WTC11 (cell line): ENCODE results near the gene TMED9. TPM values are rescaled to one million over a fixed set of nuclear protein-coding genes. Genes with fewer than 3 reads are reported as not detected.

Experiments
- ATAC-seq: fragments of 200-7000 bp; cut with Tn5 transposase; 2 replicates; pipeline ENCODE4 v1.10.0; 2021; ENCODE audit warnings: mild to moderate bottlenecking, moderate library complexity
- Bru-seq: library from RNA; stranded (reverse); fragments of 400-500 nt; gene quantifications from one replicate; lab custom pipeline; 2021; lab: Mats Ljungman, UMichigan
- CTCF ChIA-PET: fragments of 300-600 bp; sonication (Branson Sonifier 250); formaldehyde crosslinking; loops from one replicate; lab custom pipeline; 2021; ENCODE audit warnings: antibody characterized with exemption; lab: Charles Lee
- POLR2A ChIA-PET: fragments of 350-600 bp; sonication (Branson Sonifier 250); formaldehyde crosslinking; loops from one replicate; lab custom pipeline; 2021; ENCODE audit warnings: antibody characterized with exemption; lab: Charles Lee
- DNase-seq: peaks from one replicate; pipeline ENCODE4 v3.0.0; 2021; ENCODE audit warnings: low spot score
- H3K27ac Mint-ChIP-seq: 2 replicates; pipeline ENCODE4 v1.8.0; 2021; ENCODE audit warnings: mixed read lengths
- H3K27me3 Mint-ChIP-seq: 2 replicates; pipeline ENCODE4 v1.8.0; 2021; ENCODE audit warnings: low read depth, mild to moderate bottlenecking, moderate library complexity, mixed read lengths
- H3K36me3 Mint-ChIP-seq: 2 replicates; pipeline ENCODE4 v1.8.0; 2021; ENCODE audit warnings: mixed read lengths
- H3K4me1 Mint-ChIP-seq: 2 replicates; pipeline ENCODE4 v1.8.0; 2022; ENCODE audit warnings: mixed read lengths
- H3K4me3 Mint-ChIP-seq: 2 replicates; pipeline ENCODE4 v1.8.0; 2021; ENCODE audit warnings: mild to moderate bottlenecking, moderate library complexity, mixed read lengths
- H3K9me3 Mint-ChIP-seq: 2 replicates; pipeline ENCODE4 v1.8.0; 2021; ENCODE audit warnings: mixed read lengths
- CREM ChIP-seq: sonication (generic); formaldehyde crosslinking; IDR thresholded peaks from 2 replicates; pipeline ENCODE4 v1.8.1; 2022; ENCODE audit warnings: mild to moderate bottlenecking, missing genetic modification reagents, moderate library complexity
- ETV6 ChIP-seq: sonication (generic); formaldehyde crosslinking; IDR thresholded peaks from 2 replicates; pipeline ENCODE4 v1.8.1; 2022; ENCODE audit warnings: mild to moderate bottlenecking, missing genetic modification reagents
- FOXK1 ChIP-seq: sonication (generic); formaldehyde crosslinking; IDR thresholded peaks from 2 replicates; pipeline ENCODE4 v1.8.0; 2022; ENCODE audit warnings: mild to moderate bottlenecking, moderate library complexity, missing genetic modification reagents
- FOXP1 ChIP-seq: sonication (generic); formaldehyde crosslinking; IDR thresholded peaks from 2 replicates; pipeline ENCODE4 v1.8.0; 2022; ENCODE audit warnings: missing genetic modification reagents, mild to moderate bottlenecking, moderate library complexity, borderline replicate concordance
- JUN ChIP-seq: sonication (generic); formaldehyde crosslinking; IDR thresholded peaks from 2 replicates; pipeline ENCODE4 v1.8.0; 2023; ENCODE audit warnings: mild to moderate bottlenecking, missing genetic modification reagents
- MYBL2 ChIP-seq: sonication (generic); formaldehyde crosslinking; IDR thresholded peaks from 2 replicates; pipeline ENCODE4 v1.8.1; 2023; ENCODE audit warnings: mild to moderate bottlenecking, moderate library complexity, missing genetic modification reagents
- NFYB ChIP-seq: sonication (generic); formaldehyde crosslinking; conservative IDR thresholded peaks from 2 replicates; pipeline ENCODE4 v1.8.0; 2022; ENCODE audit warnings: low read depth, missing genetic modification reagents
- NR1H2 ChIP-seq: sonication (generic); formaldehyde crosslinking; IDR thresholded peaks from 2 replicates; pipeline ENCODE4 v1.9.0; 2021; ENCODE audit warnings: mild to moderate bottlenecking, moderate library complexity, missing genetic modification reagents
- SMAD3 ChIP-seq: sonication (generic); formaldehyde crosslinking; IDR thresholded peaks from 2 replicates; pipeline ENCODE4 v1.8.0; 2022; ENCODE audit warnings: missing genetic modification reagents, mild to moderate bottlenecking, borderline replicate concordance
- TCF7 ChIP-seq: sonication (generic); formaldehyde crosslinking; IDR thresholded peaks from 2 replicates; pipeline ENCODE4 v1.8.0; 2022; ENCODE audit warnings: mild to moderate bottlenecking, low read depth, missing genetic modification reagents, moderate library complexity
- TEAD1 ChIP-seq: sonication (generic); formaldehyde crosslinking; IDR thresholded peaks from 2 replicates; pipeline ENCODE4 v1.8.0; 2022; ENCODE audit warnings: mild to moderate bottlenecking, missing genetic modification reagents
- ZNF232 ChIP-seq: sonication (generic); formaldehyde crosslinking; IDR thresholded peaks from 2 replicates; pipeline ENCODE4 v1.8.0; 2022; ENCODE audit warnings: mild to moderate bottlenecking, missing genetic modification reagents
- ZNF416 ChIP-seq: fragments of 250-450 bp; sonication (Bioruptor Pico); IDR thresholded peaks from 2 replicates; pipeline ENCODE4 v1.9.0; 2021; ENCODE audit warnings: mild to moderate bottlenecking, inconsistent platforms
- long read RNA-seq, 3 experiments: library from RNA in 1 of 3; library from capped mRNA in 1 of 3; library from polyadenylated mRNA in 1 of 3; unstranded in 2 of 3; stranded (forward) in 1 of 3; transcript quantifications; one replicate each; pipeline ENCODE4 v2.0.0, GENCODE V29; 2021
- total RNA-seq: library from RNA; stranded (reverse); gene quantifications from 3 replicates; pipeline ENCODE4 v1.2.3, GENCODE V29; 2021
- TF ChIP-seq, protein P1 (sequence below): sonication (generic); formaldehyde crosslinking; IDR thresholded peaks from 2 replicates; pipeline ENCODE4 v1.8.1; 2023; ENCODE audit warnings: mild to moderate bottlenecking, missing genetic modification reagents, moderate library complexity
- TF ChIP-seq, protein P2 (sequence below): sonication (generic); formaldehyde crosslinking; IDR thresholded peaks from 2 replicates; pipeline ENCODE4 v1.8.0; 2022; ENCODE audit warnings: mild to moderate bottlenecking, missing genetic modification reagents
- TF ChIP-seq, protein P3 (sequence below): sonication (generic); formaldehyde crosslinking; IDR thresholded peaks from 2 replicates; pipeline ENCODE4 v1.8.0; 2023; ENCODE audit warnings: missing genetic modification reagents, mild to moderate bottlenecking, borderline replicate concordance
- TF ChIP-seq, protein P4 (sequence below): sonication (generic); formaldehyde crosslinking; IDR thresholded peaks from 2 replicates; pipeline ENCODE4 v1.8.0; 2022; ENCODE audit warnings: mild to moderate bottlenecking, missing genetic modification reagents
- TF ChIP-seq, protein P5 (sequence below): sonication (generic); formaldehyde crosslinking; IDR thresholded peaks from 2 replicates; pipeline ENCODE4 v1.8.0; 2022; ENCODE audit warnings: mild to moderate bottlenecking, missing genetic modification reagents
- TF ChIP-seq, protein P6 (sequence below): sonication (generic); formaldehyde crosslinking; IDR thresholded peaks from 2 replicates; pipeline ENCODE4 v1.8.1; 2022; ENCODE audit warnings: mild to moderate bottlenecking, moderate library complexity, missing genetic modification reagents
- TF ChIP-seq, protein P7 (sequence below): sonication (generic); formaldehyde crosslinking; IDR thresholded peaks from 2 replicates; pipeline ENCODE4 v1.8.0; 2022; ENCODE audit warnings: missing genetic modification reagents

TMED9 gene
- total RNA-seq = 164 to 172 TPM (median 170 TPM) in 3 replicates
- percentile 83 among the genes with signal in this experiment for Bru-seq, nascent RNA
- long read RNA-seq, experiment 1, transcript TMED9-201 (5 exons, 1,473 nt) = major isoform, 571 of 611 reads
- long read RNA-seq, experiment 1, transcript TMED9-206 (4 exons, 772 nt) = minor isoform, 7 of 611 reads
- long read RNA-seq, experiment 1, partial matches to known transcripts = 21 of 611 reads
- long read RNA-seq, experiment 1, other reads (novel, unspliced or antisense) = 8 of 611 reads
- long read RNA-seq, experiment 2, transcript TMED9-206 (4 exons, 772 nt) = minor isoform, 7 of 366 reads
- long read RNA-seq, experiment 2, transcript TMED9-201 (5 exons, 1,473 nt) = major isoform, 263 of 366 reads
- long read RNA-seq, experiment 2, partial matches to known transcripts = 66 of 366 reads
- long read RNA-seq, experiment 2, other reads (novel, unspliced or antisense) = 26 of 366 reads
- long read RNA-seq, experiment 3, transcript TMED9-201 (5 exons, 1,473 nt) = major isoform, 1,453 of 1,496 reads
- long read RNA-seq, experiment 3, transcript TMED9-206 (4 exons, 772 nt) = minor isoform, 6 of 1,496 reads
- long read RNA-seq, experiment 3, partial matches to known transcripts = 5 of 1,496 reads
- long read RNA-seq, experiment 3, other reads (novel, unspliced or antisense) = 32 of 1,496 reads

DNA sequence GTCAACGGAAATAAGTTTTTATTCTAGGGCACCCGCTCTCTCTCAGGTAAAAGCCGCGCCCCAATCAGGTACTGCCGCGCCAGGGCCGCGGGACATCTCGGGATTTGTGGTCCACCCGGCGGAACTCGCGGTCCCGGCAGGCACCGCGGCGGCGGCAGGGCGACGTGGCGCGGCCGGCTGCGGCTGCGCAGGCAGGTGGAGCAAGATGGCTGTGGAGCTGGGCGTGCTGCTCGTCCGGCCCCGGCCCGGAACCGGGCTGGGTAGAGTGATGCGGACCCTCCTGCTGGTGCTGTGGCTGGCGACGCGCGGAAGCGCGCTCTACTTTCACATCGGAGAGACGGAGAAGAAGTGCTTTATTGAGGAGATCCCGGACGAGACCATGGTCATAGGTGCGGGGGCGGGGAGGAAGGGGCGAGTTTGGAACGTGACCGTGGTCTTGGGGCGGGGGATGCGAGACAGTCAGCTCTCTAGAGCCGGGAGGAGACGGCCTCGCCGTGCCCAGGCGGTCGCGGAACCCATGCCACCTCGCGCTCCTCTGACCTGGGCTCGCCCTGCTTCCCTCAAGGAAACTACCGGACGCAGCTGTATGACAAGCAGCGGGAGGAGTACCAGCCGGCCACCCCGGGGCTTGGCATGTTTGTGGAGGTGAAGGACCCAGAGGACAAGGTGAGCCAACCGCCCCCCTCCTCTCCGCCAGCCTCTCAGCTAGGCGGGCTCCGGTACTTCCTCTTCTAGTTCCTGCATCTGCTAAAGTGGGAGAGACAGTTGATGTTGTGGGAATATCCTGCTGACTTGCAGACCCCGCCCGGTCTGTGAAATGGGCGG, at the start of gene TMED9:
Gene TMED9 (plus strand): TSS at position 194 of the 825 bp plus-strand sequence. CDS start 12 bp downstream, at position 206.
- ATAC-seq = peak; percentile 97
- H3K9me3 Mint-ChIP-seq = no peaks in the 10 kb centered on the region
- POLR2A ChIA-PET = interaction anchor here (1.2 kb wide), 1 partner anchor 16 kb away, joined by 3 read pairs; no protein-coding TSS in a partner anchor
- peak; percentile 71; the same call in 1 of the 2 replicates for TF ChIP-seq ZNF232 (CRISPR knock-in tag)
- peak; percentile 52 for TF ChIP-seq NFYB (CRISPR knock-in tag)
- no peak for TF ChIP-seq ZNF416
- peak; percentile 53; the same call in 1 of the 2 replicates for TF ChIP-seq CREM (CRISPR knock-in tag)
- TF ChIP-seq MYBL2 = no peak
- TF ChIP-seq, protein P1, sequence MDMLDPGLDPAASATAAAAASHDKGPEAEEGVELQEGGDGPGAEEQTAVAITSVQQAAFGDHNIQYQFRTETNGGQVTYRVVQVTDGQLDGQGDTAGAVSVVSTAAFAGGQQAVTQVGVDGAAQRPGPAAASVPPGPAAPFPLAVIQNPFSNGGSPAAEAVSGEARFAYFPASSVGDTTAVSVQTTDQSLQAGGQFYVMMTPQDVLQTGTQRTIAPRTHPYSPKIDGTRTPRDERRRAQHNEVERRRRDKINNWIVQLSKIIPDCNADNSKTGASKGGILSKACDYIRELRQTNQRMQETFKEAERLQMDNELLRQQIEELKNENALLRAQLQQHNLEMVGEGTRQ (CRISPR knock-in tag) = peak; percentile 33; the same call in 1 of the 2 replicates
- peak; percentile 60; the same call in 1 of the 2 replicates for TF ChIP-seq FOXK1 (CRISPR knock-in tag)
- peak; percentile 83; the same call in 1 of the 2 replicates for TF ChIP-seq TEAD1 (CRISPR knock-in tag)
- TF ChIP-seq, protein P2, sequence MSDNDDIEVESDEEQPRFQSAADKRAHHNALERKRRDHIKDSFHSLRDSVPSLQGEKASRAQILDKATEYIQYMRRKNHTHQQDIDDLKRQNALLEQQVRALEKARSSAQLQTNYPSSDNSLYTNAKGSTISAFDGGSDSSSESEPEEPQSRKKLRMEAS (CRISPR knock-in tag) = peak; percentile 82
- peak; percentile 75; the same call in 1 of the 2 replicates for TF ChIP-seq ETV6
- TF ChIP-seq TCF7 (CRISPR knock-in tag) = no peak
- TF ChIP-seq, protein P3, sequence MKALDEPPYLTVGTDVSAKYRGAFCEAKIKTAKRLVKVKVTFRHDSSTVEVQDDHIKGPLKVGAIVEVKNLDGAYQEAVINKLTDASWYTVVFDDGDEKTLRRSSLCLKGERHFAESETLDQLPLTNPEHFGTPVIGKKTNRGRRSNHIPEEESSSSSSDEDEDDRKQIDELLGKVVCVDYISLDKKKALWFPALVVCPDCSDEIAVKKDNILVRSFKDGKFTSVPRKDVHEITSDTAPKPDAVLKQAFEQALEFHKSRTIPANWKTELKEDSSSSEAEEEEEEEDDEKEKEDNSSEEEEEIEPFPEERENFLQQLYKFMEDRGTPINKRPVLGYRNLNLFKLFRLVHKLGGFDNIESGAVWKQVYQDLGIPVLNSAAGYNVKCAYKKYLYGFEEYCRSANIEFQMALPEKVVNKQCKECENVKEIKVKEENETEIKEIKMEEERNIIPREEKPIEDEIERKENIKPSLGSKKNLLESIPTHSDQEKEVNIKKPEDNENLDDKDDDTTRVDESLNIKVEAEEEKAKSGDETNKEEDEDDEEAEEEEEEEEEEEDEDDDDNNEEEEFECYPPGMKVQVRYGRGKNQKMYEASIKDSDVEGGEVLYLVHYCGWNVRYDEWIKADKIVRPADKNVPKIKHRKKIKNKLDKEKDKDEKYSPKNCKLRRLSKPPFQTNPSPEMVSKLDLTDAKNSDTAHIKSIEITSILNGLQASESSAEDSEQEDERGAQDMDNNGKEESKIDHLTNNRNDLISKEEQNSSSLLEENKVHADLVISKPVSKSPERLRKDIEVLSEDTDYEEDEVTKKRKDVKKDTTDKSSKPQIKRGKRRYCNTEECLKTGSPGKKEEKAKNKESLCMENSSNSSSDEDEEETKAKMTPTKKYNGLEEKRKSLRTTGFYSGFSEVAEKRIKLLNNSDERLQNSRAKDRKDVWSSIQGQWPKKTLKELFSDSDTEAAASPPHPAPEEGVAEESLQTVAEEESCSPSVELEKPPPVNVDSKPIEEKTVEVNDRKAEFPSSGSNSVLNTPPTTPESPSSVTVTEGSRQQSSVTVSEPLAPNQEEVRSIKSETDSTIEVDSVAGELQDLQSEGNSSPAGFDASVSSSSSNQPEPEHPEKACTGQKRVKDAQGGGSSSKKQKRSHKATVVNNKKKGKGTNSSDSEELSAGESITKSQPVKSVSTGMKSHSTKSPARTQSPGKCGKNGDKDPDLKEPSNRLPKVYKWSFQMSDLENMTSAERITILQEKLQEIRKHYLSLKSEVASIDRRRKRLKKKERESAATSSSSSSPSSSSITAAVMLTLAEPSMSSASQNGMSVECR (CRISPR knock-in tag) = peak; percentile 75; the same call in 1 of the 2 replicates
- TF ChIP-seq, protein P4, sequence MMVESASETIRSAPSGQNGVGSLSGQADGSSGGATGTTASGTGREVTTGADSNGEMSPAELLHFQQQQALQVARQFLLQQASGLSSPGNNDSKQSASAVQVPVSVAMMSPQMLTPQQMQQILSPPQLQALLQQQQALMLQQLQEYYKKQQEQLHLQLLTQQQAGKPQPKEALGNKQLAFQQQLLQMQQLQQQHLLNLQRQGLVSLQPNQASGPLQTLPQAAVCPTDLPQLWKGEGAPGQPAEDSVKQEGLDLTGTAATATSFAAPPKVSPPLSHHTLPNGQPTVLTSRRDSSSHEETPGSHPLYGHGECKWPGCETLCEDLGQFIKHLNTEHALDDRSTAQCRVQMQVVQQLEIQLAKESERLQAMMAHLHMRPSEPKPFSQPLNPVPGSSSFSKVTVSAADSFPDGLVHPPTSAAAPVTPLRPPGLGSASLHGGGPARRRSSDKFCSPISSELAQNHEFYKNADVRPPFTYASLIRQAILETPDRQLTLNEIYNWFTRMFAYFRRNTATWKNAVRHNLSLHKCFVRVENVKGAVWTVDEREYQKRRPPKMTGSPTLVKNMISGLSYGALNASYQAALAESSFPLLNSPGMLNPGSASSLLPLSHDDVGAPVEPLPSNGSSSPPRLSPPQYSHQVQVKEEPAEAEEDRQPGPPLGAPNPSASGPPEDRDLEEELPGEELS (CRISPR knock-in tag) = peak; percentile 84; the same call in 1 of the 2 replicates
- TF ChIP-seq, protein P5, sequence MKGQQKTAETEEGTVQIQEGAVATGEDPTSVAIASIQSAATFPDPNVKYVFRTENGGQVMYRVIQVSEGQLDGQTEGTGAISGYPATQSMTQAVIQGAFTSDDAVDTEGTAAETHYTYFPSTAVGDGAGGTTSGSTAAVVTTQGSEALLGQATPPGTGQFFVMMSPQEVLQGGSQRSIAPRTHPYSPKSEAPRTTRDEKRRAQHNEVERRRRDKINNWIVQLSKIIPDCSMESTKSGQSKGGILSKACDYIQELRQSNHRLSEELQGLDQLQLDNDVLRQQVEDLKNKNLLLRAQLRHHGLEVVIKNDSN (CRISPR knock-in tag) = 0 out of 2 replicates have a peak, but pooled peaks have one; percentile 38
- TF ChIP-seq JUN = 0 out of 2 replicates have a peak, but pooled peaks have one; percentile 23
- TF ChIP-seq, protein P6, sequence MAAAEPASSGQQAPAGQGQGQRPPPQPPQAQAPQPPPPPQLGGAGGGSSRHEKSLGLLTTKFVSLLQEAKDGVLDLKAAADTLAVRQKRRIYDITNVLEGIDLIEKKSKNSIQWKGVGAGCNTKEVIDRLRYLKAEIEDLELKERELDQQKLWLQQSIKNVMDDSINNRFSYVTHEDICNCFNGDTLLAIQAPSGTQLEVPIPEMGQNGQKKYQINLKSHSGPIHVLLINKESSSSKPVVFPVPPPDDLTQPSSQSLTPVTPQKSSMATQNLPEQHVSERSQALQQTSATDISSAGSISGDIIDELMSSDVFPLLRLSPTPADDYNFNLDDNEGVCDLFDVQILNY = 0 out of 2 replicates have a peak, but pooled peaks have one; percentile 68
- TF ChIP-seq NR1H2 (CRISPR knock-in tag) = no peak
- TF ChIP-seq, protein P7, sequence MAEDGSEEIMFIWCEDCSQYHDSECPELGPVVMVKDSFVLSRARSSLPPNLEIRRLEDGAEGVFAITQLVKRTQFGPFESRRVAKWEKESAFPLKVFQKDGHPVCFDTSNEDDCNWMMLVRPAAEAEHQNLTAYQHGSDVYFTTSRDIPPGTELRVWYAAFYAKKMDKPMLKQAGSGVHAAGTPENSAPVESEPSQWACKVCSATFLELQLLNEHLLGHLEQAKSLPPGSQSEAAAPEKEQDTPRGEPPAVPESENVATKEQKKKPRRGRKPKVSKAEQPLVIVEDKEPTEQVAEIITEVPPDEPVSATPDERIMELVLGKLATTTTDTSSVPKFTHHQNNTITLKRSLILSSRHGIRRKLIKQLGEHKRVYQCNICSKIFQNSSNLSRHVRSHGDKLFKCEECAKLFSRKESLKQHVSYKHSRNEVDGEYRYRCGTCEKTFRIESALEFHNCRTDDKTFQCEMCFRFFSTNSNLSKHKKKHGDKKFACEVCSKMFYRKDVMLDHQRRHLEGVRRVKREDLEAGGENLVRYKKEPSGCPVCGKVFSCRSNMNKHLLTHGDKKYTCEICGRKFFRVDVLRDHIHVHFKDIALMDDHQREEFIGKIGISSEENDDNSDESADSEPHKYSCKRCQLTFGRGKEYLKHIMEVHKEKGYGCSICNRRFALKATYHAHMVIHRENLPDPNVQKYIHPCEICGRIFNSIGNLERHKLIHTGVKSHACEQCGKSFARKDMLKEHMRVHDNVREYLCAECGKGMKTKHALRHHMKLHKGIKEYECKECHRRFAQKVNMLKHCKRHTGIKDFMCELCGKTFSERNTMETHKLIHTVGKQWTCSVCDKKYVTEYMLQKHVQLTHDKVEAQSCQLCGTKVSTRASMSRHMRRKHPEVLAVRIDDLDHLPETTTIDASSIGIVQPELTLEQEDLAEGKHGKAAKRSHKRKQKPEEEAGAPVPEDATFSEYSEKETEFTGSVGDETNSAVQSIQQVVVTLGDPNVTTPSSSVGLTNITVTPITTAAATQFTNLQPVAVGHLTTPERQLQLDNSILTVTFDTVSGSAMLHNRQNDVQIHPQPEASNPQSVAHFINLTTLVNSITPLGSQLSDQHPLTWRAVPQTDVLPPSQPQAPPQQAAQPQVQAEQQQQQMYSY (CRISPR knock-in tag) = no peak
- TF ChIP-seq FOXP1 (CRISPR knock-in tag) = 0 out of 2 replicates have a peak, but pooled peaks have one; percentile 55
- 0 out of 2 replicates have a peak, but pooled peaks have one; percentile 32 for TF ChIP-seq SMAD3 (CRISPR knock-in tag)

More for the DNA sequence above, at the start of gene TMED9:
- DNase-seq = peak; percentile 90
- H3K27me3 Mint-ChIP-seq = peaks cover 30% of the 10 kb centered on the region
- peak within 1 kb of the TSS; percentile 99 for H3K27ac Mint-ChIP-seq
- peak within 1 kb of the TSS; percentile 100 for H3K4me3 Mint-ChIP-seq
- CTCF ChIA-PET = interaction anchor here (0.8 to 3.0 kb wide), 7 partner anchors 16 to 91 kb away, joined by 3 to 38 read pairs (median 3); no protein-coding TSS in a partner anchor
- H3K4me1 Mint-ChIP-seq = peaks cover 6% of the 10 kb centered on the region
- H3K36me3 Mint-ChIP-seq = peaks cover 31% of the 10 kb centered on the region
